Choroid plexus epithelial cell (primary cell): ENCODE results near the gene EHBP1.

Experiments
- DNase-seq: peaks from one replicate; pipeline ENCODE4 v3.0.0-alpha.2; 2010; ENCODE audit warnings: low read depth
- H3K4me3 ChIP-seq: 2 replicates; pipeline ENCODE4 v1.5.1; 2011; ENCODE audit warnings: low read depth, mild to moderate bottlenecking, control low read depth, low read length, moderate library complexity
- TF ChIP-seq, protein P1 (sequence below): conservative IDR thresholded peaks from 2 replicates; pipeline ENCODE4 v1.5.1; 2011; ENCODE audit warnings: low read depth, mild to moderate bottlenecking, control low read depth, inconsistent platforms, low read length, moderate library complexity

EHBP1 gene

DNA sequence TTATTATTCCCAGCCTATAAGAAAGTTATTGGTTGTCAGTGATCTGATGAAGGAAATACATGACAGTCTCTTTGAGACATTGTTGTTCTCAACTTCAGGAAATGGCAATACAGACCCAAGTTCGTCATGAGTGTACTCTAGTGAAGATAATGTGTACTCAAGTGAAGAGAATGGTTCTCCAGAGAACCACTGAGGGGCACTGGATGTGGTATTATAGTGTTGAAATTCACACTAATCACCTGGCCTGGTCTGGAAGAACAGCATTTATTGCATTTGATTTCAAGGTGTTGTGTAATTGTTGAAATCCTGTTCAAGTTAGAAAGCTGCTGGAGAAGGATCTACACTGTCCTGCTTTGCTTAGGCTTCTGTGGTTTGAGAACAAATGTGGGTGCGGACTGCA lies 321.7 kb downstream of the EHBP1 start:
- H3K4me3 ChIP-seq, result no peak overlapping the region
- DNase-seq, result no peak
- TF ChIP-seq, protein P1, sequence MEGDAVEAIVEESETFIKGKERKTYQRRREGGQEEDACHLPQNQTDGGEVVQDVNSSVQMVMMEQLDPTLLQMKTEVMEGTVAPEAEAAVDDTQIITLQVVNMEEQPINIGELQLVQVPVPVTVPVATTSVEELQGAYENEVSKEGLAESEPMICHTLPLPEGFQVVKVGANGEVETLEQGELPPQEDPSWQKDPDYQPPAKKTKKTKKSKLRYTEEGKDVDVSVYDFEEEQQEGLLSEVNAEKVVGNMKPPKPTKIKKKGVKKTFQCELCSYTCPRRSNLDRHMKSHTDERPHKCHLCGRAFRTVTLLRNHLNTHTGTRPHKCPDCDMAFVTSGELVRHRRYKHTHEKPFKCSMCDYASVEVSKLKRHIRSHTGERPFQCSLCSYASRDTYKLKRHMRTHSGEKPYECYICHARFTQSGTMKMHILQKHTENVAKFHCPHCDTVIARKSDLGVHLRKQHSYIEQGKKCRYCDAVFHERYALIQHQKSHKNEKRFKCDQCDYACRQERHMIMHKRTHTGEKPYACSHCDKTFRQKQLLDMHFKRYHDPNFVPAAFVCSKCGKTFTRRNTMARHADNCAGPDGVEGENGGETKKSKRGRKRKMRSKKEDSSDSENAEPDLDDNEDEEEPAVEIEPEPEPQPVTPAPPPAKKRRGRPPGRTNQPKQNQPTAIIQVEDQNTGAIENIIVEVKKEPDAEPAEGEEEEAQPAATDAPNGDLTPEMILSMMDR, result no peak

DNA sequence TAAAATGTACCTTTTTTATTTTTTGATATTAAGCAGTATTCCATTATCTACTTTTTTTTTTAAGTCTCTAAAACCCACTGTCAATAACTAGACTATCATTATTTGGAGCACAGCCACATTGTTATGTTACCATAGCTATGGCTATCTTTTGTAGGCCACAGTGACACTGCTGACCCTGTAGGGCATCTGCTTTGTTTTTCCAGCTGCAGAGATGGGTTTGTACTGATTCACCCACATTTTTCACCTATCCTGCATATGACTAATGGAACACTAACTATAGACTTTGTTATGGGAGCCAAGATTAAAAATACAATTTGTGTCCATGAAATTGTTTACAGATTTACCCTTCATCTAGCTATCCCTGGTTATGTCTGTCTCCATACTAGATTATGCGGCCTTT lies 323.5 kb downstream of the EHBP1 start:
- TF ChIP-seq, protein P1, result no peak
- H3K4me3 ChIP-seq, result no peak overlapping the region
- DNase-seq, result peak; percentile 37

DNA sequence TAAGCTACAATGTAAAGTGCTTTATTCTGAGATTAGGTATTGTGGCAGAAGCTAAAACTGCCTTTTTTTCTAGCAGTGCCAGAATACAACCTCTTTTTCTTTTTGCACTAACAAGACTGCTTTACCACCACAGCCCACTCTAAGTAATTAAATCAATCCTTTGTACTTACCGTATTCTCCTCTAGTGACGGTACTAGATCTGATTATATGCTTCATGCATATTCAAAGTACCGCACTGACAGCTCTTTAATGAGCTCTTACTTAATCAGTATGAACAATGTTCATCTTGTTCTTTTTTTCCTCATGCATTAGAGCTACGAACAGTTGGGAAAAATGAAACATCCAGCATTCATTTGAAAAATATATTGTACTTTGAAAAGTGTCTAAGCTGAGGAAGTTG lies 329.0 kb downstream of the EHBP1 start:
- no peak overlapping the region for H3K4me3 ChIP-seq
- DNase-seq, result no peak
- TF ChIP-seq, protein P1, result no peak

DNA sequence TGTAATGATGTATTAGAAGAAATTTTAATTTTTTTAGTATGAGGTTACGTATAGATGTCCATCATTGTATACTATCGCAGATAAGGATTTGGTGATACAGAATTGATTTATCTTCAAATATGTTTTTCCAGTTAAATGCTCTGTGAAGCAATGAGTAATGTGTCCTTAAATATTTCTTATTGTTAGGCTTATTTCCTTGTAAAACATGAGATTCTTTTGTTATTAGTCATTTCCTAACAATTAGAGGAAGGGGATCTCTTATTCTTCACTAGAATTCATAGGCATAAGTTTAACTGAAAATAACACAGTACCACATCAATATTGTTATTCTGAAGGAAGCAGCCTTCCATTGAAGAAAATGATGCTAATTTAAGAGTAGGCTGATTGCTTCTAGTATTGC lies 329.7 kb downstream of the EHBP1 start:
- no peak for DNase-seq
- TF ChIP-seq, protein P1, result no peak
- no peak overlapping the region for H3K4me3 ChIP-seq

DNA sequence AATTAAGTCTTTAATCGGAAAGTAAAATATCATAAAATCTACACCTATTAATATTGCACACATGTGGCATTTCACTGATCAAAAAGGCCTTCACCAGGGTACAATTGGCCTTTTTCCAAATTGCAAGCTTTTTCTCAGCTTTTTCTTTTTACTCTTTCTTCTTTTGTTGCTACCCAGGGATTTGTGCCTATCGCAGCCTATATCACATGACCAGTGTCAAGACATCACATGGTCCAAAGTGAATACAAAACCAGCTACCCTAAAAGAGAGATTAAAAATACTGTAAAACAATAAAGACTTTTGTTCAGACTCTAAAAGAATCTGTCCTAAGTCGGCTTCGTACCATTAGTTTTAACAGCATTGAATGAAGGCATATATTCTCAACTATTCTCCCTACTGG lies 330.1 kb downstream of the EHBP1 start:
- H3K4me3 ChIP-seq, result no peak overlapping the region
- no peak for DNase-seq
- TF ChIP-seq, protein P1, result no peak

- TF ChIP-seq, protein P1, result no peak
- no peak for DNase-seq
- no peak overlapping the region for H3K4me3 ChIP-seq
Observed at GRCh38 chr2:63038034-63038433, 332.5 kb downstream of the EHBP1 start.

DNA sequence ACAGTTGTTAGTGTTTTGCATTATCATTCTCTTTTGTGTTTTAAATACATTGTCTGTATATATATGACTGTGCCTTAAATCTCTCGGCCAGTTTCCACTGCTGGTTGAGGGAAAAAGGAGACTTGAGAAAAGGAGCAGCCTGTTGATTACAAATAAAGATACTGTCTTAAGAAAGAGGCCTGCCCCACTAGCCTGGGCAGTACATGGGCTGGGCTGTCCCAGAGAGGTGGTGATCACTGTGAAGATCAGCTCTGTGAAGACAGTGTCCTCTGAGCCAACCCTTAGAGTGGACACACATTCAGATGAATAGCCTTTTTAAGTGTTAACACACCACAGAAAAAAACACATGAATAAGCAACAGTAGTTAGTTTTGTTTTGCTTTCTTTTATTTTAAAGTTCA lies 335.1 kb downstream of the EHBP1 start:
- TF ChIP-seq, protein P1, result no peak
- DNase-seq, result no peak

More for the DNA sequence above, 335.1 kb downstream of the EHBP1 start:
- no peak overlapping the region for H3K4me3 ChIP-seq
